ENCODE results near the gene PKDCC. TPM values are rescaled to one million over a fixed set of nuclear protein-coding genes. Genes with fewer than 3 reads are reported as not detected.

PKDCC gene
- total and polyA plus RNA-seq, 2 of the 13 experiments (the other 11 are each of a cell fraction or from before 2014, with no cell fraction given), result 52.6 to 58.8 TPM

GRCh38 chr2:42086500-42086953, 38.7 kb downstream of the PKDCC start (continued):
- peak; percentile 27; the same call in 1 of the 2 replicates for TF ChIP-seq FOXC1 (CRISPR knock-in tag; IDR thresholded peaks at IDR 0.05; ENCODE audit: borderline replicate concordance)
- no peak for TF ChIP-seq JDP2 (CRISPR knock-in tag; IDR thresholded peaks at IDR 0.05; ENCODE audit: borderline replicate concordance)
- peak; percentile 45; the same call in 1 of the 2 replicates for TF ChIP-seq ZNF547 (CRISPR knock-in tag; IDR thresholded peaks at IDR 0.05)
- TF ChIP-seq, protein P1, sequence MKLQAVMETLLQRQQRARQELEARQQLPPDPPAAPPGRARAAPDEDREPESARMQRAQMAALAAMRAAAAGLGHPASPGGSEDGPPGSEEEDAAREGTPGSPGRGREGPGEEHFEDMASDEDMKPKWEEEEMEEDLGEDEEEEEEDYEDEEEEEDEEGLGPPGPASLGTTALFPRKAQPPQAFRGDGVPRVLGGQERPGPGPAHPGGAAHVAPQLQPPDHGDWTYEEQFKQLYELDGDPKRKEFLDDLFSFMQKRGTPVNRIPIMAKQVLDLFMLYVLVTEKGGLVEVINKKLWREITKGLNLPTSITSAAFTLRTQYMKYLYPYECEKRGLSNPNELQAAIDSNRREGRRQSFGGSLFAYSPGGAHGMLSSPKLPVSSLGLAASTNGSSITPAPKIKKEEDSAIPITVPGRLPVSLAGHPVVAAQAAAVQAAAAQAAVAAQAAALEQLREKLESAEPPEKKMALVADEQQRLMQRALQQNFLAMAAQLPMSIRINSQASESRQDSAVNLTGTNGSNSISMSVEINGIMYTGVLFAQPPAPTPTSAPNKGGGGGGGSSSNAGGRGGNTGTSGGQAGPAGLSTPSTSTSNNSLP (IDR thresholded peaks at IDR 0.05; ENCODE audit: low read depth, low read length), result 0 out of 2 replicates have a peak, but pooled peaks have one; percentile 40
- peak; percentile 98 for TF ChIP-seq STAG1 (CRISPR knock-in tag; IDR thresholded peaks at IDR 0.05)
- TF ChIP-seq PAXIP1 (CRISPR knock-in tag; conservative IDR thresholded peaks at IDR 0.05), result peak; percentile 43; the same call in 1 of the 2 replicates
- TF ChIP-seq, protein P2, sequence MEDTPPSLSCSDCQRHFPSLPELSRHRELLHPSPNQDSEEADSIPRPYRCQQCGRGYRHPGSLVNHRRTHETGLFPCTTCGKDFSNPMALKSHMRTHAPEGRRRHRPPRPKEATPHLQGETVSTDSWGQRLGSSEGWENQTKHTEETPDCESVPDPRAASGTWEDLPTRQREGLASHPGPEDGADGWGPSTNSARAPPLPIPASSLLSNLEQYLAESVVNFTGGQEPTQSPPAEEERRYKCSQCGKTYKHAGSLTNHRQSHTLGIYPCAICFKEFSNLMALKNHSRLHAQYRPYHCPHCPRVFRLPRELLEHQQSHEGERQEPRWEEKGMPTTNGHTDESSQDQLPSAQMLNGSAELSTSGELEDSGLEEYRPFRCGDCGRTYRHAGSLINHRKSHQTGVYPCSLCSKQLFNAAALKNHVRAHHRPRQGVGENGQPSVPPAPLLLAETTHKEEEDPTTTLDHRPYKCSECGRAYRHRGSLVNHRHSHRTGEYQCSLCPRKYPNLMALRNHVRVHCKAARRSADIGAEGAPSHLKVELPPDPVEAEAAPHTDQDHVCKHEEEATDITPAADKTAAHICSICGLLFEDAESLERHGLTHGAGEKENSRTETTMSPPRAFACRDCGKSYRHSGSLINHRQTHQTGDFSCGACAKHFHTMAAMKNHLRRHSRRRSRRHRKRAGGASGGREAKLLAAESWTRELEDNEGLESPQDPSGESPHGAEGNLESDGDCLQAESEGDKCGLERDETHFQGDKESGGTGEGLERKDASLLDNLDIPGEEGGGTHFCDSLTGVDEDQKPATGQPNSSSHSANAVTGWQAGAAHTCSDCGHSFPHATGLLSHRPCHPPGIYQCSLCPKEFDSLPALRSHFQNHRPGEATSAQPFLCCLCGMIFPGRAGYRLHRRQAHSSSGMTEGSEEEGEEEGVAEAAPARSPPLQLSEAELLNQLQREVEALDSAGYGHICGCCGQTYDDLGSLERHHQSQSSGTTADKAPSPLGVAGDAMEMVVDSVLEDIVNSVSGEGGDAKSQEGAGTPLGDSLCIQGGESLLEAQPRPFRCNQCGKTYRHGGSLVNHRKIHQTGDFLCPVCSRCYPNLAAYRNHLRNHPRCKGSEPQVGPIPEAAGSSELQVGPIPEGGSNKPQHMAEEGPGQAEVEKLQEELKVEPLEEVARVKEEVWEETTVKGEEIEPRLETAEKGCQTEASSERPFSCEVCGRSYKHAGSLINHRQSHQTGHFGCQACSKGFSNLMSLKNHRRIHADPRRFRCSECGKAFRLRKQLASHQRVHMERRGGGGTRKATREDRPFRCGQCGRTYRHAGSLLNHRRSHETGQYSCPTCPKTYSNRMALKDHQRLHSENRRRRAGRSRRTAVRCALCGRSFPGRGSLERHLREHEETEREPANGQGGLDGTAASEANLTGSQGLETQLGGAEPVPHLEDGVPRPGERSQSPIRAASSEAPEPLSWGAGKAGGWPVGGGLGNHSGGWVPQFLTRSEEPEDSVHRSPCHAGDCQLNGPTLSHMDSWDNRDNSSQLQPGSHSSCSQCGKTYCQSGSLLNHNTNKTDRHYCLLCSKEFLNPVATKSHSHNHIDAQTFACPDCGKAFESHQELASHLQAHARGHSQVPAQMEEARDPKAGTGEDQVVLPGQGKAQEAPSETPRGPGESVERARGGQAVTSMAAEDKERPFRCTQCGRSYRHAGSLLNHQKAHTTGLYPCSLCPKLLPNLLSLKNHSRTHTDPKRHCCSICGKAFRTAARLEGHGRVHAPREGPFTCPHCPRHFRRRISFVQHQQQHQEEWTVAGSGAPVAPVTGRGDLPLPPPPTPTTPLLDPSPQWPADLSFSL (CRISPR knock-in tag; IDR thresholded peaks at IDR 0.05), result no peak
- TF ChIP-seq E2F1 (CRISPR knock-in tag; IDR thresholded peaks at IDR 0.05), result no peak
- TF ChIP-seq, protein P3, sequence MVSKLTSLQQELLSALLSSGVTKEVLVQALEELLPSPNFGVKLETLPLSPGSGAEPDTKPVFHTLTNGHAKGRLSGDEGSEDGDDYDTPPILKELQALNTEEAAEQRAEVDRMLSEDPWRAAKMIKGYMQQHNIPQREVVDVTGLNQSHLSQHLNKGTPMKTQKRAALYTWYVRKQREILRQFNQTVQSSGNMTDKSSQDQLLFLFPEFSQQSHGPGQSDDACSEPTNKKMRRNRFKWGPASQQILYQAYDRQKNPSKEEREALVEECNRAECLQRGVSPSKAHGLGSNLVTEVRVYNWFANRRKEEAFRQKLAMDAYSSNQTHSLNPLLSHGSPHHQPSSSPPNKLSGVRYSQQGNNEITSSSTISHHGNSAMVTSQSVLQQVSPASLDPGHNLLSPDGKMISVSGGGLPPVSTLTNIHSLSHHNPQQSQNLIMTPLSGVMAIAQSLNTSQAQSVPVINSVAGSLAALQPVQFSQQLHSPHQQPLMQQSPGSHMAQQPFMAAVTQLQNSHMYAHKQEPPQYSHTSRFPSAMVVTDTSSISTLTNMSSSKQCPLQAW (CRISPR knock-in tag; IDR thresholded peaks at IDR 0.05), result peak; percentile 72; the same call in 1 of the 2 replicates
- no peak for TF ChIP-seq HMGA1 (CRISPR knock-in tag; conservative IDR thresholded peaks at IDR 0.05)
- TF ChIP-seq MATR3 (CRISPR knock-in tag; IDR thresholded peaks at IDR 0.05), result no peak
- TF ChIP-seq, protein P4, sequence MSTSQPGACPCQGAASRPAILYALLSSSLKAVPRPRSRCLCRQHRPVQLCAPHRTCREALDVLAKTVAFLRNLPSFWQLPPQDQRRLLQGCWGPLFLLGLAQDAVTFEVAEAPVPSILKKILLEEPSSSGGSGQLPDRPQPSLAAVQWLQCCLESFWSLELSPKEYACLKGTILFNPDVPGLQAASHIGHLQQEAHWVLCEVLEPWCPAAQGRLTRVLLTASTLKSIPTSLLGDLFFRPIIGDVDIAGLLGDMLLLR (CRISPR knock-in tag; IDR thresholded peaks at IDR 0.05), result no peak

Data from HepG2 (cell line).